ENCODE measurements around the gene TNS3.

Gene TNS3

DNA sequence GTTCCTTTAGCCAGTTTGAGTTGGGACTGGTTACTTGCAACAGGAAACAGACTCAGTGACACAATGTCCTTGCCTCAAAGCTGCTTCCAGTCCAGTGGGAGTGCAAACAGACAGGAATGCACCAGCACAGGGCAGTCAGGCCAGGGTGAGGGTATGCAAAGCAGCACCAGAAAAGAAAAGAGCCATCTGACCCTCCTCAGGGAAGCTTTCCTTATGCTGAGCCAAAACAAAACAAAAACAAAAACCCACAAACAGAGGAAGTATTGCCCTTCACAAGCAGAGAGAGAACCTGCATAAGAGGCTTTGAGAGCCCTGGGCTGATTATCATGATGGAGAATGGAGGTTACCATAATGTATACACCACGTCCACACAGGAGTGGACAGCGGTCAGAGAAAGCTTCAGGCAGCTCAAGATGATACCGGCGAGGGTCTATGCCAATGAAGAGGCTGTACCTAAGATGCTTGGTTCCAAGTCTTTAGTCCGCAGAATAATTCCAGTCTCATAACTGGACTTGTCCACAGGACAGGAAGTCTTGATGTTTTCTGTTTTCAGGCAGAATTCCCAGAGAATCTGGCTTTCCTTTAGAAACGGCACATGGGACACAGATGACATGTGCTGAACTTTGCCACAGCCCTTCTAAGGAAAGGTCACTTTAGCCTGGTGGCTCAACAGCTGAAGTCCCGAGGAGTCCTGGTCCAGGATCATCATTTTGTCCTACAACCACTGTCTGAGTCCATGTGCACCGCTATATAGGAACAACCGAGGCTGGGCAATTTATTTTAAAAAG, 263.3 kb downstream of the TNS3 start:
- no peak for DNase-seq

DNA sequence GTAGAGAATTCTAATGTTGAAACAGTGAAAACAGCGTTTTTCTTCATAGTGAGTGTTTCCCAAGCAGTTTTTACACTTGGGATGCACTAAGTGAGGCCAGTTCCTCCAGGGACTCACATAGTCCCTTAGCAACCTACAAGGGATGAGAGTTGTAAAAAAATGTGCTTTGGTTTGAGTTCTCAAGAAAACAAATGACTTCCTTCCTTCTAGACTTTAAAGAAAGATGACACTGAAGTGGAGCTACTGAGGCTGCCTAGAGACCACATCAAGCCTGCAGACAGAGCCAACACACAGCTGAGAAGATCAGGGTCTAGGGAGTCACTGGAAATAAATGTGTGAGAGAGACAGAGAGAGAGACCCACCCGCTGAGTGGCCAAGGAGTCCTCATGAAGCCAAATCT, 264.4 kb downstream of the TNS3 start:
- DNase-seq: no peak

DNA sequence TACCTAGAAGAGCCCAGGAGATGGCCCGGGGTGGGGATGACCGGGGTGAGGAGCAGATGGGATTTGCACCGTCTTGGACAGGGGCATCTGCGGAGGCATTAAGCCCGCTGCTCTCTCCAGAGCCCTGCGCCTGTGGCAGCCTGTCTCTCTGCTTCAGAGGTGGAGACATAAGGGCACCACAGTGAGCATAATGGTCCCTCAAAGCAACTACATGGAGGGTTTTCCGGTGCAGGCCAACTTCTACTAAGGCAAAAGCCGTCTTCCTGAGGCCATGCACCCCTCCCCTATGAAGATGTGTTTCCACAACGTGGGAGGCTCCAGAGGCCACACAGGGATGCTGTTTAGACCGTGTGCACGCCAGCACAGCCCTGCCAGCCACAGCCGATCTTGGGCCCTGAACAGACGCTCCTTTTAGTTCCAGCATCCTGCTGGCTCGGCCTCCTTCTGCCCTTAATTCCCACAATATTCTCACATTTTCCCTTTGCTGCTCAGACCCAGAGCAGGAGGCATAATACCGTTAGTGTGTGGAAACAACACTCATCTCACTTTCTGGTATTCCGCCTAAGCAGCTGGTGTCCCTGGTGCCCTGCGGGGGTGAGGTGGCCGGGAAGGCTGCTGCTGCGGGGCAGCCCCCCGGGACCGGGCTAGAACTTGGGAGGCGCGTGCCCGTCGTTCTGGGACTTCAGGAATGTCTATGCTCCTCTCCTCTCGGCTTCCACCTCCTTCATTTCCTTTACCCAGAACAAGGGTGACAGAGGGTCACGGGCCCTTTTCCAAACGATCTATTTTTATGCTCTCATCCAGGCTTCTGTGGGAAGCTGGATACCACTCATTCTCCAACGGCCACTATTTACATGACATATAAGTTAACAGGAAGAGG, 266.9 kb downstream of the TNS3 start:
- no peak for DNase-seq

DNA sequence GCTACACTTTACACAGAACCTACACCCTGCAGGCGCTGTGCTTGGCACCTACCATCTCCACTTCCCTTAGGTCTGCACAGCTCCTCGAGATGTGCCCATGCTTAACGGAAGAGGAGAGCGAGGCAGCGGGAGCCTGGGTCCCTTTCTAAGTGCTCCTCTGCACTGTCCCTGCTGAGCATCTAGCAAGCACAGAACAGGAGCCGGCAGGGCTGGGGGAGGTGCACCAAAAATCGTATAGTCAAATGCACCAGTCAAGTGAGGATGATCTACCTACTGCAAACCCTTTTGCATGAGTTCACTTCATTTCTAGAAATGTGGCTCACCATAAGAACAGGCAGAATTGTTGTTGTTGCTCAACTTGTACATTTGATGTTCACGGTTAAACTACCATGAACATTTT, 267.7 kb downstream of the TNS3 start:
- DNase-seq: no peak

DNA sequence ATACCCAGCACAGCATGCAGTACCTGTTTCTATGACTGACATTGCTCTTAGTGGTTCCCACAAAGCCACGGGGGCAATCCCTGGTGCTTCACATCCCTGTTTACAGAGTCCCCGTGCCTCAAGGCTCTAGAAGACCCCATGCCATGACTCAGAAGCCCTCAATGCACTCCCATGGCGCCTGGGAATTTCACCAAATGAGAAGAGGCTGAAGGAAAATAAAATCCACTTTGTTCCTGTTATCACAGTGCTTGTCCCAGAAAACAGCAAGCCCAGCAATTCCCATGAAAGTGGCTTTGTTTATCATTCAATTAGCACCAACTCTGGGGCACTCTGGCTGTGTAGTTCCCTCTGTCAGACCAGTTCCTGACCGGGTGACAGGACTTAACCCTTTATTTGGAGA, 268.3 kb downstream of the TNS3 start:
- DNase-seq: no peak

DNA sequence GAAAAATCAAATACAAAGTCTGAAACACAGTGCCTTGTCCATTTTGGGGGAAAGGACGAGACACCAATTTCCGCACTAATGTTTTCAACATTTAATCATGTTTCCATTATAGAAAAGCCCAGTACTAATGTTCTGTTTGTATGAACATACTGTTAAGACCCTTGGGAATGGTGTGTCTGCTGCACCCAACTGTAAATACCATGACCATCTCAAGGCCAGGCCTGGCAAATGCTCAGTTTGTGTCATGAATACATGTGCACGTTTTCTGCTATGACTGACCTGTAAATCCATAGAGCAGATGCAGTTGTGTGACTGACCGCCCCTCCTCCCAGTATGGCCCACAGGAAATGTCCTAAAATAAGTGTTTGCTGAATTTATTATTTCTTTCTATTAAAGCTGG, 270.0 kb downstream of the TNS3 start:
- no peak for DNase-seq

DNA sequence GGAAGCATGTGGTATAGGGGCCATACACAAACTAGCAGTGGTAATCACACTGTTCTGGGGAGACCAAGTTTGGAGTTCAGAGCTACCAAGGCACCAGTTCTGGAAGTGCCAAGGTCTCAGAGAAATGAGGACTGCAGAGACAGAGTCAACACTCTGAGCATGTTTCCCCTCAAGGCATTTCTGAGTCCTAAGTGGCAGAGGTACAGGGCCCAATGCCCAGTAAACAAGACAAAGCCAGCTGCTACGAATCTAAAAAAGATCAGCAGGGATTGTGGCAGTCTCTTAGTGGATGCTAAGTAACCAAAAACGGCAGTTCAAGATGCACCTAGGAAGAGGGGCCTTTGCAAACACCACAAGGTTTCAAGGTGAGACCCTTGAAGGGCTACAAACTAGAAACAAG, 271.9 kb downstream of the TNS3 start:
- DNase-seq: no peak

DNA sequence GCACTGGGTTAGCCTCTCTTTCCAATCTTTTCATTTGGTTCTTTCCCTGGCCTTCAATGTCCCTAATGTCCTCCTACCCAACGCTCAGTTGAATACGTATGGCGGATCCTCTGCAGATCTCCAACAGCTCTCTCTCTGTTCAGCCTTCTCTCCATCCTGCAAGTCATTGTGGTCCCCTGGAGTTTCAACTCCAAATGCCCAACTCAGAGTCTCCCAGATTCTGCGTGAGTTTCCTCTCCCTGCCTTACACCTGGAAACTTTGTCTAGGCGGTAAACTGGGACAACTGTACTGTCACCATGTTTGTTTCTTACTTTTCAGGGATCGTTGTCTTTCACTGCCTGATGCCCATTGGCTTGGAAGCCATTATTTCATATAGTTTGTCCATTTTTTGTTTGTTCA, 273.1 kb downstream of the TNS3 start:
- DNase-seq: no peak

DNA sequence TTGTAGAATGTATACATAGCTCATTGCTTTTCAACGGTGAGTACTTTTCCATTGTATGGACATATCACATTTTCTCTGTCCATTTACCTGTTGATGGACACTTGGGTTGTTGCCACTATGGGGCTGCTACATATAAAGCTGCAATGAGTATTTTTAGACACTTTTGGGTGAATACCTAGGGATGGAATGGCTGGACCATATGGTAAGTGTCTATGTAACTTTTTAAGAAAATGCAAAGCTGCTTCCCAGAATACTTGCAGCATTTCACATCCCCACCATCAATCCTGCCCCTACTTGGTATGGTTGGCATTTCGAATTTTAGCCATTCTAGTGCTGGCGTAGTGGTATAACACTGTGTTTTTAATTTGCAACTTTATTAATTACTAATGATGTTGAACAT, 274.6 kb downstream of the TNS3 start:
- DNase-seq: no peak

DNA sequence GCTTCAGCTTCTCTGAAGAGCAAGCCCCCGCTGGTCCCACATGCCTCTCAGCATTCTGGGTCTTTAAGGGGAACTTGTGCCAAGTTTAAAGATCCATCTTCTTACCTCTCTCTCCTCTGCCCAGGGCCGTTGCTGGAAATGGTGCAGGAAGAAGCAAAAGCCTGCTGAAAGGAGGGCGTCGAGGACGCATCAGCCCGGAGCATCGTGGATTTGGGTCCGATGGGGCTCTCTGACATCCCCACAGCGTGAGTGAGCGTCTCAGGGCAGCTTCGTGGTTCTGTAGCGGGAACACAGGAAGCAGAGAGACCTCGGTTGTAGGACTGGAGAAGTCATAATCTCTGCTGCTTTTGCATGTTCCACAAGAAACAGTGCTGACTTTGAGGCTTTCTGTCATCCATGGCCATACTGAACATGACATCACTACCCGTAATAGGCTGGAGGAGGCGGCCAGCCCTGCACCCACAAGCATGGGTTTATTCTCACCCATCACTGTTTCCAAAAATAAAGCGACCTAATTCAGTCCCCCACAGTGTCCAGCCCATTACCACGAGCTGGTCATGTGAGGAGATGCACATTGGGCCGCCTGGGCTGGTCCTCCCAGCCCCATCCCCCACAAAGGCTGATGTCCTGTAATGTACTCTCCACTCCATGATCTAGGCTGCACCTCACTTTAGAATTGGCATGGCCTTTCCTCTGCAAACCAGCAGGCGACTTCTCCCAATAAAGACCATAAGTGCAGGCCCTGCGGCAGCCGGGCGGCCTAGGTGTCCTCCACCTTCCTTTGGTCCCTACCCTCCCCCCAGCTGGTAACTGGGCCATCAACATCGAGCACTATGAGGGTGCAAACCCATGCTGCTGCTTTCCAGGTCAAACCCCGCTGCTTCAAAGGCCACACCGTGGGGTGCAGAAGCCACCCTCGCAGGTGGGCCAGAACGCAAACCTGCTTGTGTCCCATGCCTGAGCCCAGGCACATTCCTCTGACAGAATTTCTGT, 276.9 kb downstream of the TNS3 start:
- DNase-seq: no peak

DNA sequence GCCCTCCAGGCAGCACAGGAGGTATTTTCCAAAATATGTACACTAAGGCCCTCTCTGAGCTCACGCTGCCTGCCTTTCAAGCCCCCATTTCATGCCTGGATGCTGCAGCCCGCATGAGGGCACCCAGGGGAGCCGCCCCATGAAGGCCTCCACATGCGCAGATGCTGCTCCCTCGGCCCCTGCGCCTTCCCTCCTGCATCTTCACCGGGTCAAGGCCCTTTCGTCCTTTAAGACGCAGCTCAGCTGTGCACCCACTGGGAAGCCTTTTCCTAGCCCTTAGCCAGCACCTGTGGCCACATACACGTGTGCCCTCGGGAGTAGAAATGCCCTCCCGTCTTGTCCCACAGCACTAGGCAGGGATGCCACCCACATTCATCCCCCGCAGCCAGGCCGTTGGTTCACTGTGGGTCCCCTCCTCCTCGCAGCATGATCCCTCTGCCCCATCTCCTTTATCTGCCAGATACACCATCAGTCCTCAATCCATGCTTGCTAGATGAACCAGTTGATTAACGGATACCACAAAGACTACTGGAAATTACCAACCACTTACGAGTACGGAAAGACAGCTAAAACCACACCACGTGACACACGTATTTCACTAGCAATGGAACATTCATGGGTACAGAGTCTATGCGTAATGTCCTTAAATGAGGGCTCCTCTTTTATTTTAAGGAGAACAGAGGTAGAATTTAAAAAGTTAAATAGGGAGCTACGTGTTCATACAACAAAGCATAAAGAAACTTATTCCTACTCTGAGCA, 278.0 kb downstream of the TNS3 start:
- no peak for DNase-seq

DNA sequence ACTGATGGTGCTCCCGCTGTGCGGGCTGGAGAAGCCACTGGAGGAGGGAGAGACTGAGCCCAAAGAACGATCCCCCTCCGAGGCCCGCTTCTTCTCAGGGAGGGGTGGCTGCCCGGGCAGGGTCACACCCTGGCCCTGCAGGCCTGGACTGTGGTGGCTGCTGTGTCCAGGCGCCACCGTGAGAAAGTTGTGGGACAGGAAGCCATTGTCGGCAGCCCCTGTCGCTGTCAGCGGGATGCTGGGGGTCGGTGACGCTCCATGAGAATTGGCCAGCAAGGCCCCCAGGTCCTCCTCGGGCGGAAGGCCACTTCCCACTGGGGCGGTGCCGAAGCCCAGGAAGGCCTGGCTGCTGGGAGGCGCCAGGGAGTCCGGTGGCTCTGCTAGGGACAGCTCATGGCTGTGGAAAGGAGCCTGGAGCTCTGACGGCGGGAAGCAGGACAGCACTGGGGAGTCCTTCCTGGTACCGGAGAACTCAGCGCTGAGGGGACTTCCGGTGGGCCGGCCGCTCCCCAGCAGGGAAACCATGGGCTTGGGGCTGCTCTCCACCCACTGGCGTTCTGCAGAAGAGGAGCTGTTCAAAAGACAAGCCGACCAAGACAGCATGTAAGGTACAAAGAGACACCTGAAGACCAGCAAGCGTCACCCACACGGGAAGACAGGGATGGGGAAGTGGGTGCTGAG, 278.8 kb downstream of the TNS3 start:
- no peak for DNase-seq

DNA sequence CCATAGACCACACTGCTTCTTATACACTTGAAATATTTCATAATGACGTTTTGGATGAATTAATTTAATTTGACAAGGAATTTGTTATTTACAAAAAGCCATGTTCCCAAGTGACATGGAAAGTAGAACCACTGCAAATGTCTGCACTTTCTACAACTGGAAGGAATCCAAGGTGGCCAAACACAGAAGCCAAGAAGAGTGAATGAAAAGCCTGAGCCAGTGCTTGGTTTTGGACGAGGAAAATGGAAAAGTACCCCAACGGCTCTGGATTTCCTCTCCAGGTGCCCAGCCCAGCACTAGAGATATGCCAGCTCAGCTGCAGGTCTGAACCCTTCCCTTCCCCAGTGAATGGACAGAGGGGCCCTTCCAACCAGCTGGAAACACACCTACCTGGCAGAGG, 279.4 kb downstream of the TNS3 start:
- DNase-seq: no peak

DNA sequence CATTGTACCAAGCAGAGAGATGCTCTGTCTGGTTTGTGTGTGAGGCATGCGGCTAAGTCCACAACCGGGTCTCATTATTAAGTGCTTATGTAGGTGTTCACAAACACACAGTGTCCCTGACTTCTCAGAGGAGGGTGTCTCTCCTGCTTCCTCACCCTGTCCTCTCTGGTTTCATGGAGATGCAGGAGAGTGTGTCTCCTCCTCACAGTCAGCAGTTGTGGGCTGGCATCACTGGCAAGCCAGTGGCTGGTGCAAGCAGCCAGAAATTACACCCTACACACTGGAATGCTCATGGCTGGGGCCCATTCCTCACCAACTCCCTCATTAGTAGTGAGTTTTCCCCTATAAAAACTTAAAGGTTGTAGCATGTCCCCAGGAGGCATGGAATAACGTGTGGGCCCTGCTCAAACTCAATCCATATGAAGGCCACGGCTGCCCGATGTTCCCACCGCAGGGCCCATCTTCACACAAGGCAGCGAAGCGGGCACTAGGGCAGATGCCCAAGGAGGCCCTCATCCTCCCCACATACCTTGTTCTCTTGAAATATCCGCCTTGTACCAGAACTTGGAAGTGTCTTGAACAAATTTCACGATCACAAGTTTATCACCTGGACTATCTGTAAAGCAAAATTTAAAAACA, 280.1 kb downstream of the TNS3 start:
- DNase-seq: no peak

DNA sequence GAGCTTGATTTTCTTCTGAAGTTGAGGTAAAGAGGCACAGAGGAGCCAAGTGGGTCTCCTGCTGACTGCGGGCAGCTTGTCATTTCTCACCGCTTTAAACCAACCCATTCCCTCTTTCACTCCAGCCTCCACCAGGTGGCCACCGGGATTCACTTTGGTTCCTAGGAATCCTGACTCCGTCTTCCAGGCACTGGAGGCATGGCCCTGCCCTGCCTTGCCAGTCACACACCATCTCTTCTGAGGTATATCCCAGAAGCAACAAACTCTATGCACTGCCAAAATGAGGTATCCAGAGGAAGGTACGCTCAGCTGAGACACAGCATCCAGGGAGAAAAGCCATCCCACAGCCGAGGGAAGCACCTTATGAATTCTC, 280.8 kb downstream of the TNS3 start:
- no peak for DNase-seq

DNA sequence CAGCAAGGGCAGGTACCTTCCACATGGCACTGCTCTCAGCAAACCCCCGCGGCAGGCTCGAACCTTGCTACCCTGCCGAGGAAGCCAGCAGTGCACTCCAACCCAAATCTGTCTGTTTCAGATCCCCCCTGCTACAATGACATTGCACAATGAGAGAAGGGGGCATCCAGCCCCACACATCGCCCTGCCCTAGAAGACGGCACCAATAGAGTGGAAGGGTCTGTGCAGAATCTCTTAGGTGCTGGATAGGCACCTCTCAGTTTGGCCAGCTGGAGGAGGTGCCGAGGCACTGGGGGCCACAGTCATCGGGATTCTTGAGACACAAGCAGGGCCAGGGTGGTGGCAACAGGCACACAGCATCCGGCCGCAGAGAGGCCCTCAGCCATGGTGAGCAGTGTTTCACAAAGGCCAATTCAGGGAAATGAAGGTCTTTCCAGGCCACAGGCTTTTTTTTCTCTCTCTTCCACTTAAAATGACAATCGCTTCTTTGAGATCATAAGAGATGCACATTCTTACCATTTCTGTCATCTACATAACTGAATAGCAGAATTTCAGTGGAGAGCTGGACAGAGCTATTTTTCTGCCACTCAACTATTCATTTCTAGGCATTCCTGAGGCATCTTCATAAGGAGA, 281.3 kb downstream of the TNS3 start:
- DNase-seq: no peak

DNA sequence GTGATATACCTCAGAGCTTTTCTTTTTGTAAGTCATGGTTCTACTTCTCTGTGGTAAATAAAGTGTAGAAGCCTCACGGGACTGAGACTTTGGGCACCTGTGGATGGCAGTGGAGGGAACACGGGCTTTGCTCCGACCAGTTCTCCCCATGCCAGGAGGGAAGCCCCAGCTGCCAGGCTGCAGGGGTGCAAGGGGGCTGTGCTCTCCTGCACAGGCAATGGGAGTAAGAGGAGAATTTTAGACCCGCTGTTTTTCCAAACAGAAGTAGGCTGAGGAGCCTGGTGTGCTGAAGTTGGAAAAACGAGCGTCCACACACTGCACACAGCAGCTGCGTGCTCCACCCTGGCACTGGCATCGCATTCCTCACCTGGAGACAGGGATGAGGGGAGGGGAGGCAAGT, 282.4 kb downstream of the TNS3 start:
- no peak for DNase-seq

DNA sequence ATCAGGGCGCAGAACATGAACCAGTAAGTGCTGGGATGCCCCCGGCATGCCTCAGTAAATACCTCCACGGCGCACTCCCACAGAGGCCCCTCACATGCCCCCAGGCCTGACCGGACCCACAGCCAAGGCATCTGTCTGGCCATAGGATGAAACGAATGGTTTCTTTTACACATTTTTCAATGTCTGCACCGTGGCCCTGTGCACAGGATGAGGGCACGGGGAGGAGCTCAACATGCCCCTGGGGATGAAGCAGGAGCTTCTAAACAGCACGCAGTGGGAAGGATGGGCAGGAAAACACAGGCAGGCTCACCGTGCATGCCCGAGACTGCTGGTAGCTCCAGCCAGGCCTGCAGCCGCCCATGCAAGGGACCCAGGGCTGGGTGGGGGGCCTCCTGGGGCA, 283.3 kb downstream of the TNS3 start:
- DNase-seq: no peak

DNA sequence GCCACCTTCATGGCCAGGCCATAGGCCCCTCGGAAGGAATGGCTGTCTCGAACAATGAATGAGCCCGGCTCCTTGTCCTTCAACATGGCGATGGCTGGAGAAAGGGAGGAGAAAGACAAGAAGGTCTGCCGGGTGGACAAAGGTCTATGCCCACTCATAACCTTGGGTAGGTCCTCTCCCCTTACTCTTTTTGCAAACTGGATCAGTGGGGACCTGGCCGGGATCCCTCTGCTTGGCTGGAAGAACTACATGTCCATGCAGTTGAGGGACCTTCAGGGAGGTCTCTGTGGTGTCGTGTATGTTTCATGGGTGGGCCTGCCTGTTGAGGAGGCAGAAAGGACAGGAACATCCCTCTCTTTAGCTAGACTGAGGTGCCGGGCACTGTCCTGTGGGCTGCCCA, 284.8 kb downstream of the TNS3 start:
- DNase-seq: no peak

DNA sequence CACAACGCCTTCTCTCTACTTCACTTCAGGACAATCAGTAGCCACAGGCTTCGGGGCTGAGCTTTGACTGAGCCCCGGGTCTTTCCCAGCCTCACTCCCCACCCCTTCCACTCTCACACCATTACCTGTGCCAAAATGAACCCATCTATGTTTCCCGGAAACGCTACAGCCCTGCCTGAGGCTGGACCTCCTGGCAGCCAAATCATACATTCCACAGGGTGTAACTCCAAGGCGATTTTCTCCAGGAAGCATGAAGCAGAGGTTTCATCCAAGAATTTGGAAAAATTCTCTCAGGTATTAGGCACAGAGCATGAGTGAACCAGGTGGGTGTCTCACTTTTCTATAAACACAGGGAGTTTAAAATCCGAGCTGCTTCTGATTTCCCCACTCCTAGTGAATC, 286.3 kb downstream of the TNS3 start:
- no peak for DNase-seq

Data from activated gamma-delta T cell (primary cell).